IPS DF 4.7 (cell line): ENCODE data around the gene TCF7L1.
"Not testable (repeated sequence)": the region's sequence is repeated elsewhere in the genome, so short reads cannot be mapped to it uniquely, and the experiment has no call there.

Experiments used
- DNase-seq: peaks from one replicate; pipeline ENCODE4 v3.0.0-alpha.2; 2013; ENCODE audit warnings: low spot score; ENCODE audit errors: extremely low read depth

The TCF7L1 gene

GRCh38 chr2:85183076-85183475 lies 49.9 kb downstream of the TCF7L1 start:
- DNase-seq: no peak

GRCh38 chr2:85183479-85183878 lies 50.3 kb downstream of the TCF7L1 start:
- no peak for DNase-seq

DNA sequence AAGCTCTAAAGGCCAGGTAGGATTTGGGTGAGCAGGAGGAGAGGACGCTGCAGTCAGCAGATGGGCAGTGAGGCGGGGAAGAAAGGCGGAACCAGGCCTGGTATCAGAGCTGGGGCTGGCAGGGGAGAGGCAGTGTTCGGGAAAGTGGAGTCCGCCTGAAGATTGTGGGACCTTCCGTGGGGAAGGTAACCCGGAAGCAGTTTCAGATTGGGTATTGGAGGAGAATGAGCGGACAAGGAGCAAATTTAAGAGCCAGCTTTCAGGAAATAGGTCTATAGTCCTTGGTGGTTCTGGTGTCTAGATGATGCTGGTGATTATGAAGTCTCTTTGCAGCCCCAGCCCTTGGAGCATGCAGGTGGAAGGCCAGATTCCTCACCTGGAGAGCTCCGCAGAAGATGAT lies 51.0 kb downstream of the TCF7L1 start:
- no peak for DNase-seq

DNA sequence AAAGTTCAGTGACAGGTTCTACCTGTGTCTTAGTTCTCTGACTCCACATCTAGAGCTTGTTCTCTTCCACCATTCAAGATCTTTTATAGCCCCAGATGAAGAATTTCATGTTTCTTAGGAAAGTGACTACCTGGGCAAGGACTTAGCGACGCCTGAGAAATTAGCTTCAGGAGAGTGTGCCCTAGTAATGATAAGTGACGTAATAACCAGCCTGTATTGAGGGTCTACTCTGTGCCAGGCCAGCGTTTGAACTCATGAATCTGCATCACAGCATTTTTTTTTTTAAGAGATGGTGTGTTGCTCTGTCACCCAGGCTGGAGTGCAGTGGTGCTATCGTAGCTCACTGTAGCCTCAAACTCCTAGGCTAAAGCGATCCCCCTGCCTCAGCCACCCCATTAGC lies 51.8 kb downstream of the TCF7L1 start:
- no peak for DNase-seq

GRCh38 chr2:85185431-85185940 lies 52.3 kb downstream of the TCF7L1 start:
- no peak for DNase-seq

DNA sequence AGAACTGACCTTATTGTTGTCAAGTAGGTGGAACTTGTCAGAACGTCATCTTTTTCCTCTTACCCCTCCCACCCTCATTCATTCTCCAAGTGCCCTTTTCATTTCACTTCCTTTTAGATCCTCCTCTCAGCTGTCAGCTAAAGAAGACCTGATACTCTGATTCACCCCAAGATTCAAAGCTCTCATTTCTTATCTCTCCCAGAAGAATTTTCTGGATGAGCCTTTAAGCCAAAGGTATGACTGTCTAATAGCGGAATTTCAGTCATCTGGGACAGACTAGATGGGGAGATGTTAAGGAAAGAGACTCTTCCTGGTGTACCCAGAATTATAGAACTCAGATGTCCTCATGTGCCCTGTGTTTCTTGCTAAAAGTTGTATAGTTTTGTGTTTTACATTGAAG lies 53.9 kb downstream of the TCF7L1 start:
- no peak for DNase-seq

DNA sequence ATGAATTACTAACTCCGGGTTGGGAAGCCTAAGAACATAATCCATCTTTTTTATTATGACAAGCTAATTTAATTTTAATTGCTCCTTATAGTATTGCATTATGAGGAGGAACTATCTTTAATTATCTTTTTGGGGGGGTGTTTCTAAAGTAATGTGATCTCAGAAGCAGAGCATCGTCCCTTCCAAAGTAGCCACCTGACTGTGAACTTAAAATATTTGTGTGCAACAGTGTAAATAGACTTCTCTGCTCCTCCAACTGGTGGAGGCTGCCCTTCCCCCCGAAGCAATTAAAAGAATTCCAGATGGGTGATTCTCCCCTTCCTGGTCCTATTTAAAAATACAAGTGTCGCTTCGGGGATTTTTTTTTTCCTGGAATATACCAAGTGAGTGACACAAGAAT lies 55.7 kb downstream of the TCF7L1 start:
- DNase-seq: no peak

GRCh38 chr2:85189606-85190270 lies 56.5 kb downstream of the TCF7L1 start:
- no peak for DNase-seq

- DNase-seq: no peak
Measured at GRCh38 chr2:85191157-85191556, 58.0 kb downstream of the TCF7L1 start.

DNA sequence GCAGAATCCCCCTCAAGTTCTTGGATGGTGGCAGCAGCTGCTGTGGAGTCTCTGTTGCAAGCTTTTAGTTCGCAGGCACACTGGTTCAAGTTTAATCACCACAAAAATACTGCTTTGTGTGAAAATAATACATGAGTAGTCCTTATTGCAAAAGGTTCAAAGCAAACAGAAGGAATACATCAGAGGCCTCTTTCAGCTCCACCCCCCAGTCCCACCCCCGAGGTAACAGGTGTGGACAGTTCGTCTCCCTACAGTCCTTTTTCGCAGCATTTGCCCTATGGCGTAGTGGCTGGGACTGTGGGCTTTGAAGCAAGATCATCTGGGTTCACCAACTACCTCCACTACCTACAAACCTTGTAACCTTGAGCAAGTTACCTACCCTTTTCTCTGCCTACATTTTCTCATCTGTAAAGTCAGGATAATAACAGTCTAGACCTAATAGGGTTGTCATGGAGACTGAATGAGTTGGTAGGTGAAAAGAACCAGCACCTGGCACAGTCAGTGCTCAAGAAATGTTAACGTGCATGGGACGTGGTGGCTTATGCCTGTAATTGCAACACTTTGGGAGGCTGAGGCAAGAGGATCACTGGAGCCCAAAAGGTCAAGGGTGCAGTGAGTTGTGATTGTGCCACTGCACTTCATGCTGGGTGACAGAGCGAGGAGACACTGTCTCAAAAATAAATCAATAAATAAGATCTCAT lies 61.7 kb downstream of the TCF7L1 start:
- DNase-seq: no peak

DNA sequence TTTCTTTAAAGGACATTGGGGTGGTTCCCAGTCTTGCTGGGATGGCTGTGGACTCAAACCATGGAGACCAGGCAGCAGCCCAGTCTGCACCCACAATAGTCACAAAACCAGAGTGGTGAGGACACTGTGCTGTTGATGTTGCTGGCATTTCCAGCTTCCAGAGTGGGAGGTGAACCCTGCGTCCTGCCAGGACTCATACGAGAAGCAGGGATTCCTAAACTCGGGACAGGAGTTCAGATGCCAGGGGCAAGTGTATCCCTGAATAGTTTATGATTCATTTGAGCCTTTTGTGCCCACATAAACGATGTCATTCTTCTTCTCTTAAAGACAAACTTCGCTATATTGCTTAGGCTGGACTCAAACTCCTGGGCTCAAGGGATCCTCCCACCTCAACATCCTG lies 62.8 kb downstream of the TCF7L1 start:
- no peak for DNase-seq

- DNase-seq: no peak
Measured at GRCh38 chr2:85199698-85200097, 66.5 kb downstream of the TCF7L1 start.

- no peak for DNase-seq
Measured at GRCh38 chr2:85209887-85210286, 76.7 kb downstream of the TCF7L1 start.

DNA sequence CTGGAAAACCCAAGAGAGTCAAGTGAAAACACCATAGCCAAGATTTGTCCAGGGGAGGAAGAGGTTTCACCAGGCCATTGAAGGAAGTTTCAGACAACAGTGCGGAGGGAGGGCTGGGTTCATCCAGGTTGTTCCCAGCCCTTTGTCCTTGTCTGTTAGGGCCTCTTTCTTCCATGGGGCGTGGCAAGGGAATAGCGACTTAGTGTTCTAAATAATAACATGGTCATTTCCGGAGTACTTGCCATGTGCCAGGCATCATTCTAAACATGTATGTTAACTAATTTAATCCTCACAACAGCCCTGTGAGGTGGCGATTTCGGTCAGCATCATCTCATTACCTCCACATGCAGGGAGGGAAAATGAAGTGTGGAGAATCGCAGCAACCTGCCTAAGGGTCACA lies 77.3 kb downstream of the TCF7L1 start:
- DNase-seq: no peak

DNA sequence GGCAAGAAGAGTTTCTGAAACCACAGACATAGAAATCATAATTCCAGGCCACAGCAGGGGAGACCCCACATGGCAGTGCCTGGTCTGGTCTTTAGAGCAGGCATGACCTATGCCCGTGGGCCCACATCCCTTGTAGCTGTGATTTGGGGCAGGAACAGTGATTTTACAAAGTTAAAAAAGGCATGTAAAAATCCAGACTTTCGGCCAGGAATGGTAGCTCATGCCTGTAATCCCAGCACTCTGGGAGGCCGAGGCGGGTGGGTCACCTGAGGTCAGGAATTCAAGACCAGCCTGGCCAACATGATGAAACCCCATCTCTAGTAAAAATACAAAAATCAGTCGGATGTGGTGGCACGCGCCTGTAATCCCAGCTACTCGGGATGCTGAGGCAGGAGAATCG lies 78.4 kb downstream of the TCF7L1 start:
- not testable (repeated sequence) for DNase-seq

DNA sequence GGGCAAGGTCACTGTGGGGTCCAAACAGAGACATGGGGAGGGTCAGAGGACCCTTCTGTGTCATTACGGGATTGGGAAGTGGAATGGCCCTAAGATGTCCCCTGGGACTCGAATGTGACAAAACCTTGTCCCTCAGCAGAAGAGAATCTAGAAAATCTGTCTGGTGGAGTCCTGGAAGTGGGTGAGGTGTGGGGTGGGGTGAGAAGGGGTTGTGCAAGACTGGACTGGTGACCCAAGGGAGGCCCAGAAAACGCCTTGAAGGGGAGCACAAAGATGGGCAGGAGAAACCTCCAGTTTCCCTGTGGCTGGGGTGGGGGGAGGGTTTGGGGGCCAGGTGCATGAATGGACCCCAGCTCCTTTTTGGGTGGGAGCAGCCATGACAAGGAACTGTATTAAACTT lies 79.6 kb downstream of the TCF7L1 start:
- no peak for DNase-seq

DNA sequence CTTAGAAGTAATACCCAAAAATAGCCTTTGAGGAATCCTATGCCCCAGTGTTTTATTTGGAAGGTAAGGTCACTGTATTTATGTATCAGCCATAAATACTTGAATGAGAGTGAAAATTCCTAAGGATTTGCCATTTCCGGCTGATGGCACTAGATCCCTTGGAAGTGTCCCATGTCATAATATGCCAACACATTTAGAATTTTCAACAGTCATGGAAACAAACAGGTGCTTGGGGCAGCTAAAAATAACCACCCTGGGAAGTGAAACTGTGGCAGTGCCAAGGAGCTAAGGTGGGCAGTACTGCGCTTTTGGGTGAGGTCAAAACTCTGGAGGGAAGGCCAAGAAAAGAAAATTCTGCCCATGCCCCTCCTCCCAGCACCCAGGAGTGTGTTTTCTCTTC lies 80.2 kb downstream of the TCF7L1 start:
- DNase-seq: no peak

DNA sequence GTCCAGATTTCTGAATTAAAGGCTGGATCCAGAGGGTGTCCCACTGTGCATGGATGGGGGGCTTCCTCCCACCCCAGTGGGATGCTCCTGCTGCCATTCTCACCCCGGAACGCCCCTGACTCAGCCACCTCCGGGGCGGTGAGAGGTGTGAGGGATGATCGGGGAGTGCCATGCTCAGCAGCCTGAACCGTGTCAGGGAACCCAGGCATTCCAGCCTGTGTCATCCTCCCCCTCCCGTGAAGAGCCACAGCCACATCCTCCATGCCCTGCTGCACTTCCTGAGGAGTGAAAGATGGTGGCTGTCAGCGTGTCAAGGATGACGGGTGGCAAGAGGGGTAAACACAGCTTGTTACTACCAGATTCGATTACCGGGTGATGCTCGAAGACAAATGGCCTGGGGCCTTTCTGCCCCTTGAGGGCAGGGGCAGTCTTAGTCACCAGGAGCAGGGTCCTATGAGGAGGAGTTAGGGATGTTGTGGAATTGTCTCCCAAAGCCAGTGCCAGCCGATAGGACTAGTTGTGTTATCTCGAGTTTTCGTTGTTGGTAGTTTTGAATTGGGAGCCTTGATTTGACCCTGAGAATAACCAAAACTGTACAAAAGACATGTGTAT lies 80.8 kb downstream of the TCF7L1 start:
- no peak for DNase-seq

GRCh38 chr2:85215081-85215447 lies 81.9 kb downstream of the TCF7L1 start:
- no peak for DNase-seq

- no peak for DNase-seq
Measured at GRCh38 chr2:85215448-85216401, 82.5 kb downstream of the TCF7L1 start.

- DNase-seq: no peak
Measured at GRCh38 chr2:85216927-85217326, 83.7 kb downstream of the TCF7L1 start.
